C4-2B (cell line): ENCODE results near the gene NPRL2.

Experiments
- ZFX ChIP-seq: fragments of 450-650 bp; IDR thresholded peaks from 2 replicates; pipeline ENCODE4 v1.6.1; 2017
- TF ChIP-seq, protein P1 (sequence below): fragments of 450-650 bp; conservative IDR thresholded peaks from 2 replicates; pipeline ENCODE4 v1.5.1; 2017; ENCODE audit warnings: mild to moderate bottlenecking

DNA sequence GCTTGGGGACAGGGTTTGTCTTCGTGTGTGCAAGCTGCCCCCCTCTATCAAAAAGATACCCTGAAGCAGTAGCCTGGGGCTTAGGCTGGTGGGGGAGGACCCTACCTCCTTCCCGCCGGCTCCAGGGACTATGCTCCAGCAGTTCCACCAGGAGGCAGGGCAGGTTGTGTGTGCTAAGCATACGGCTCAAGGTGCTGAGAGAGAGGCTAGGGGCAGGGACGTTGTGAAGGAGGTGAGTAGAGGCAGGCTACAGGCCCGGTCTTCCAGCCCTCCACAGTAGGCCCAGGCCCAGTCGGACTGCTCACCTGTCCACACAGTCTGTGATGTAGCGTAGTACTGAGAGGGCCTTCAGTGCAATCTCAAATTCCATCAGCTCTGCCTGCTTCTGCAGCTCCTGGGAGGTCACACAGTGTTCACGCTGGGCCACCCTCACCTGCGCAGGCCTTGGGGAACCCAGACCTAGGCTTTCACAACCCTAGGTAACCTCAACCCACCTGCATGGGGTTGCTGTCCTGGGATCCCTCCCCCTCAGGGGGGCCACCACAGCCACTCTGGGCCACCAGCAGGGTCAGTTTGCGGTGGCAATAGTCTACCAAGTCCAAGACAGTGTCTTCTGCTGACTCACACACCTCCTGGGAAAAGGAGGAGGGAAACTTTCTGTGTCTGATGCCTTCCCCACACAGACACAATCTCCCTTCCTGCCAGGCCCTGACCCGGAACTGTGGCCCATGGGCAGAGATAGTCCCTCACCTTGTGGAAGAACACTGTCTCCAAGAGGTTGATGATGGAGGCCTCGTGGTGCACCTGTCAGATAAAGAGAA is 7.6 kb downstream of the NPRL2 start:
- TF ChIP-seq, protein P1, sequence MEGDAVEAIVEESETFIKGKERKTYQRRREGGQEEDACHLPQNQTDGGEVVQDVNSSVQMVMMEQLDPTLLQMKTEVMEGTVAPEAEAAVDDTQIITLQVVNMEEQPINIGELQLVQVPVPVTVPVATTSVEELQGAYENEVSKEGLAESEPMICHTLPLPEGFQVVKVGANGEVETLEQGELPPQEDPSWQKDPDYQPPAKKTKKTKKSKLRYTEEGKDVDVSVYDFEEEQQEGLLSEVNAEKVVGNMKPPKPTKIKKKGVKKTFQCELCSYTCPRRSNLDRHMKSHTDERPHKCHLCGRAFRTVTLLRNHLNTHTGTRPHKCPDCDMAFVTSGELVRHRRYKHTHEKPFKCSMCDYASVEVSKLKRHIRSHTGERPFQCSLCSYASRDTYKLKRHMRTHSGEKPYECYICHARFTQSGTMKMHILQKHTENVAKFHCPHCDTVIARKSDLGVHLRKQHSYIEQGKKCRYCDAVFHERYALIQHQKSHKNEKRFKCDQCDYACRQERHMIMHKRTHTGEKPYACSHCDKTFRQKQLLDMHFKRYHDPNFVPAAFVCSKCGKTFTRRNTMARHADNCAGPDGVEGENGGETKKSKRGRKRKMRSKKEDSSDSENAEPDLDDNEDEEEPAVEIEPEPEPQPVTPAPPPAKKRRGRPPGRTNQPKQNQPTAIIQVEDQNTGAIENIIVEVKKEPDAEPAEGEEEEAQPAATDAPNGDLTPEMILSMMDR = no peak
- TF ChIP-seq ZFX = no peak
